G401.6 (cell line): ENCODE results near the gene AMMECR1.
"Not testable (repeated sequence)": the region's sequence is repeated elsewhere in the genome, so short reads cannot be mapped to it uniquely, and the experiment has no call there.

Experiments
- FAIRE-seq: peaks from 2 replicates; lab custom pipeline; 2012; peaks lifted over from hg19 to GRCh38; lab: Jason Lieb, UNC

The AMMECR1 gene

GRCh38 chrX:110317820-110318663 lies at the start of gene AMMECR1:
TSS of gene AMMECR1 (minus strand) at chrX:110318085. CDS start at chrX:110318071, 14 bp downstream.
- no peak for FAIRE-seq

- FAIRE-seq, result no peak
Measured at GRCh38 chrX:110363244-110363643, 45.4 kb upstream of the AMMECR1 start.

GRCh38 chrX:110359273-110359672 lies 41.4 kb upstream of the AMMECR1 start:
- FAIRE-seq, result no peak

GRCh38 chrX:110358548-110358947 lies 40.7 kb upstream of the AMMECR1 start, which contains the start of gene RTL9:
TSS of gene RTL9 (plus strand) at chrX:110358848. CDS start at chrX:110450618, 91,770 bp downstream.
- FAIRE-seq, result no peak

GRCh38 chrX:110346681-110347080 lies 28.8 kb upstream of the AMMECR1 start:
- no peak for FAIRE-seq

GRCh38 chrX:110341189-110342035 lies 23.5 kb upstream of the AMMECR1 start:
- FAIRE-seq, result no peak

GRCh38 chrX:110338935-110339334 lies 21.1 kb upstream of the AMMECR1 start:
- no peak for FAIRE-seq

GRCh38 chrX:110333458-110333857 lies 15.6 kb upstream of the AMMECR1 start:
- not testable (repeated sequence) for FAIRE-seq

- no peak for FAIRE-seq
Measured at GRCh38 chrX:110331444-110332030, 13.7 kb upstream of the AMMECR1 start.

- not testable (repeated sequence) for FAIRE-seq
Measured at GRCh38 chrX:110328613-110329012, 10.7 kb upstream of the AMMECR1 start.

GRCh38 chrX:110327336-110327735 lies 9.5 kb upstream of the AMMECR1 start:
- no peak for FAIRE-seq

- no peak for FAIRE-seq
Measured at GRCh38 chrX:110326712-110327111, 8.8 kb upstream of the AMMECR1 start.

GRCh38 chrX:110322603-110323002 lies 4.7 kb upstream of the AMMECR1 start:
- no peak for FAIRE-seq

- FAIRE-seq, result no peak
Measured at GRCh38 chrX:110321670-110322069, 3.8 kb upstream of the AMMECR1 start.

GRCh38 chrX:110321081-110321480 lies 3.2 kb upstream of the AMMECR1 start:
- FAIRE-seq, result no peak

- FAIRE-seq, result no peak
Measured at GRCh38 chrX:110320381-110320987, 2.6 kb upstream of the AMMECR1 start.

GRCh38 chrX:110318664-110318968 lies 731 bp upstream of the AMMECR1 start:
- no peak for FAIRE-seq

- FAIRE-seq, result no peak
Measured at GRCh38 chrX:110317061-110317819, 645 bp downstream of the AMMECR1 start.

- no peak for FAIRE-seq
Measured at GRCh38 chrX:110316351-110317060, 1.4 kb downstream of the AMMECR1 start.

GRCh38 chrX:110315551-110315950 lies 2.3 kb downstream of the AMMECR1 start:
- FAIRE-seq, result no peak
